ENCODE data around the gene PHLDA2.
A peak's percentile ranks its signal among the peaks of the same experiment; 100 is the strongest.

GRCh38 chr11:2898366-2899079 is 30.7 kb downstream of the PHLDA2 start:
- TF ChIP-seq CTCF (IDR thresholded peaks at IDR 0.05) (no peak), POLR2AphosphoS5 (IDR thresholded peaks at IDR 0.05; ENCODE audit: low read depth, low read length) (peak; percentile 53; the same call in 1 of the 2 replicates), SIN3A (IDR thresholded peaks at IDR 0.05; ENCODE audit: borderline replicate concordance, low read depth, low read length) (no peak), EZH2phosphoT487 (IDR thresholded peaks at IDR 0.05; ENCODE audit: borderline replicate concordance, low read depth) (no peak), FOSL2 (IDR thresholded peaks at IDR 0.05; ENCODE audit: borderline replicate concordance, low read depth) (peak; percentile 76; the same call in 1 of the 2 replicates), ZBTB33 (IDR thresholded peaks at IDR 0.05; ENCODE audit: borderline replicate concordance, low read depth) (no peak)
- TF ChIP-seq, protein P1, sequence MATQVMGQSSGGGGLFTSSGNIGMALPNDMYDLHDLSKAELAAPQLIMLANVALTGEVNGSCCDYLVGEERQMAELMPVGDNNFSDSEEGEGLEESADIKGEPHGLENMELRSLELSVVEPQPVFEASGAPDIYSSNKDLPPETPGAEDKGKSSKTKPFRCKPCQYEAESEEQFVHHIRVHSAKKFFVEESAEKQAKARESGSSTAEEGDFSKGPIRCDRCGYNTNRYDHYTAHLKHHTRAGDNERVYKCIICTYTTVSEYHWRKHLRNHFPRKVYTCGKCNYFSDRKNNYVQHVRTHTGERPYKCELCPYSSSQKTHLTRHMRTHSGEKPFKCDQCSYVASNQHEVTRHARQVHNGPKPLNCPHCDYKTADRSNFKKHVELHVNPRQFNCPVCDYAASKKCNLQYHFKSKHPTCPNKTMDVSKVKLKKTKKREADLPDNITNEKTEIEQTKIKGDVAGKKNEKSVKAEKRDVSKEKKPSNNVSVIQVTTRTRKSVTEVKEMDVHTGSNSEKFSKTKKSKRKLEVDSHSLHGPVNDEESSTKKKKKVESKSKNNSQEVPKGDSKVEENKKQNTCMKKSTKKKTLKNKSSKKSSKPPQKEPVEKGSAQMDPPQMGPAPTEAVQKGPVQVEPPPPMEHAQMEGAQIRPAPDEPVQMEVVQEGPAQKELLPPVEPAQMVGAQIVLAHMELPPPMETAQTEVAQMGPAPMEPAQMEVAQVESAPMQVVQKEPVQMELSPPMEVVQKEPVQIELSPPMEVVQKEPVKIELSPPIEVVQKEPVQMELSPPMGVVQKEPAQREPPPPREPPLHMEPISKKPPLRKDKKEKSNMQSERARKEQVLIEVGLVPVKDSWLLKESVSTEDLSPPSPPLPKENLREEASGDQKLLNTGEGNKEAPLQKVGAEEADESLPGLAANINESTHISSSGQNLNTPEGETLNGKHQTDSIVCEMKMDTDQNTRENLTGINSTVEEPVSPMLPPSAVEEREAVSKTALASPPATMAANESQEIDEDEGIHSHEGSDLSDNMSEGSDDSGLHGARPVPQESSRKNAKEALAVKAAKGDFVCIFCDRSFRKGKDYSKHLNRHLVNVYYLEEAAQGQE (IDR thresholded peaks at IDR 0.05; ENCODE audit: low read depth, low read length) = peak; percentile 39; the same call in 1 of the 2 replicates
